ENCODE data around the gene CBLC. TPM values are rescaled to one million over a fixed set of nuclear protein-coding genes. Genes with fewer than 3 reads are reported as not detected.

Gene CBLC
- polyA plus RNA-seq, 1 donor = 49.5 TPM

GRCh38 chr19:44745887-44746600 is 31.6 kb upstream of the CBLC start:
- DNase-seq = no peak
- Histone ChIP-seq H3K4me1 (ENCODE audit: control insufficient read depth, insufficient read depth, low read length) (peaks cover 73% of the 10 kb centered on the region), H3K9me3 (ENCODE audit: control insufficient read depth, low read depth, low read length) (no peaks in the 10 kb centered on the region), H3K36me3 (ENCODE audit: control insufficient read depth, insufficient read depth, low read length) (peaks cover 10% of the 10 kb centered on the region), H3K27me3 (ENCODE audit: control insufficient read depth, insufficient read depth, low read length) (no peaks in the 10 kb centered on the region), H3K27ac (ENCODE audit: low read length) (peak overlapping the region; percentile 99), H3K4me3 (ENCODE audit: low read length) (no peak overlapping the region)
- WGBS (ENCODE audit: insufficient coverage, low lambda C conversion rate) = 87% methylated on average over 3 of the region's 4 CpGs

DNA sequence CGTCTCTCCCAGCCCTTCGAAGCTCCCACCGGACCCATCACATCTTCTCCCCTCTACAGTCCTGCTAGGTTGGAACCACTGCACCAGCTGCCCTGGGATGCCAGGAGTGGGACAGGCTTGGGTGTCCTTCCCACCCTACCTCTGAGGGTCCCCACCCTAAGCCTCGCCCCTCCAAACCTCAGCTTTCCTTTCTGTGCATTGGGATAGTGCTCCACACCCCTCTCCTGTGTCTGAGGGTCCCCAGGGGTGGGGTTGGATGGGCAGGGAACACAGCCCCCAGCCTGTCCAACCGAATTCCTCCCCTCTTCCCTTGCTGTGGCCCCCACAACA is 31.1 kb upstream of the CBLC start:
- peak overlapping the region; percentile 99 for H3K27ac ChIP-seq (ENCODE audit: low read length)
- no peaks in the 10 kb centered on the region for H3K27me3 ChIP-seq (ENCODE audit: control insufficient read depth, insufficient read depth, low read length)
- H3K9me3 ChIP-seq (ENCODE audit: control insufficient read depth, low read depth, low read length) = no peaks in the 10 kb centered on the region
- peaks cover 73% of the 10 kb centered on the region for H3K4me1 ChIP-seq (ENCODE audit: control insufficient read depth, insufficient read depth, low read length)
- H3K36me3 ChIP-seq (ENCODE audit: control insufficient read depth, insufficient read depth, low read length) = peaks cover 15% of the 10 kb centered on the region
- no peak for DNase-seq
- no peak overlapping the region for H3K4me3 ChIP-seq (ENCODE audit: low read length)
- no CpG with 5 or more reads among the region's 5 CpGs for WGBS (ENCODE audit: insufficient coverage, low lambda C conversion rate)

GRCh38 chr19:44746946-44747738 is 30.5 kb upstream of the CBLC start:
- H3K9me3 ChIP-seq (ENCODE audit: control insufficient read depth, low read depth, low read length) = no peaks in the 10 kb centered on the region
- H3K4me3 ChIP-seq (ENCODE audit: low read length) = peak overlapping the region; percentile 49
- DNase-seq = peak; percentile 97 to 99
- peaks cover 17% of the 10 kb centered on the region for H3K36me3 ChIP-seq (ENCODE audit: control insufficient read depth, insufficient read depth, low read length)
- H3K27me3 ChIP-seq (ENCODE audit: control insufficient read depth, insufficient read depth, low read length) = no peaks in the 10 kb centered on the region
- peak overlapping the region; percentile 99 for H3K27ac ChIP-seq (ENCODE audit: low read length)
- WGBS (ENCODE audit: insufficient coverage, low lambda C conversion rate) = no CpG with 5 or more reads among the region's 34 CpGs
- H3K4me1 ChIP-seq (ENCODE audit: control insufficient read depth, insufficient read depth, low read length) = peaks cover 71% of the 10 kb centered on the region

- Histone ChIP-seq H3K36me3 (ENCODE audit: control insufficient read depth, insufficient read depth, low read length) (peaks cover 25% of the 10 kb centered on the region), H3K27ac (ENCODE audit: low read length) (peak overlapping the region; percentile 99), H3K27me3 (ENCODE audit: control insufficient read depth, insufficient read depth, low read length) (no peaks in the 10 kb centered on the region), H3K4me3 (ENCODE audit: low read length) (peak overlapping the region; percentile 49), H3K4me1 (ENCODE audit: control insufficient read depth, insufficient read depth, low read length) (peaks cover 70% of the 10 kb centered on the region), H3K9me3 (ENCODE audit: control insufficient read depth, low read depth, low read length) (no peaks in the 10 kb centered on the region)
- peak in 1 of 2 donors; percentile 82 for DNase-seq
- 0% methylated on average over 1 of the region's 26 CpGs for WGBS (ENCODE audit: insufficient coverage, low lambda C conversion rate)
Observed at GRCh38 chr19:44747739-44748425, 29.8 kb upstream of the CBLC start.

DNA sequence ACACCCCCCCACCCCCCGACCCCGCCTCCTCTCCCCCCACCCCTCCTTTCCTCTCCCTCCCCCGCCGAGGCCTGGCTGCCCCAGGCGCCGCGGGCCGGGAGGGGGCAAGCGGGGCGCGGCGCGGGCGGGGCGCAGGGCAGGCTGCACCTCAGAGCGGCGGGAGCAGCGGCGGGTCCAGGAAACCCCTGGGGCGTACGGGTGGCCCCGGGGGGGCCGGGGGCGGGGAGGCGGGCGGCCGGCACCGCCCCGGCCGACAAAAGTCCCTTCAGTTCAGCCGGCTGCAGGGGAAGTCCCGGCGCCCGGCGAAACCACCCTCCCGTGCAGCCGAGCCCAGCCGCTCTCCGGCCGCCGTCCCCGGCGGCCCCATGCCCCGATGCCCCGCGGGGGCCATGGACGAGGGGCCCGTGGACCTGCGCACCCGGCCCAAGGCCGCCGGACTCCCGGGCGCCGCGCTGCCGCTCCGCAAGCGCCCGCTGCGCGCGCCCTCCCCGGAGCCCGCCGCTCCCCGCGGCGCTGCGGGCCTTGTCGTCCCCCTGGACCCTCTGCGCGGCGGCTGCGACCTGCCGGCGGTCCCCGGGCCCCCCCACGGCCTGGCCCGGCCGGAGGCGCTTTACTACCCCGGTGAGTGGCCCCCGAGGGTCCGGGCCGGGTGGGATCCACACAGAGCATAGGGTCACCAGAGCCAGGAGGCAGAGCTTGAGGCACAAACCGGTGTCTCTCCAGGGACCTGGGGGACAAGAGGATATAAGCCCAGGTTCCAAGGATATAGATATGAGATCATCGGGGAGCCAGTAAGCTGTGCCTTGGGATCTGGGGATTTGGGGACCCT is 29.1 kb upstream of the CBLC start, which contains the start of gene BCL3:
Gene BCL3, plus strand, starts transcription at position 283 of the 829 bp plus-strand sequence. Its CDS starts 83 bp downstream, at position 366.
- Histone ChIP-seq H3K27me3 (ENCODE audit: control insufficient read depth, insufficient read depth, low read length) (no peaks in the 10 kb centered on the region), H3K27ac (ENCODE audit: low read length) (peak within 1 kb of the TSS; percentile 99), H3K36me3 (ENCODE audit: control insufficient read depth, insufficient read depth, low read length) (peaks cover 26% of the 10 kb centered on the region), H3K4me3 (ENCODE audit: low read length) (peak within 1 kb of the TSS; percentile 69), H3K4me1 (ENCODE audit: control insufficient read depth, insufficient read depth, low read length) (peaks cover 67% of the 10 kb centered on the region), H3K9me3 (ENCODE audit: control insufficient read depth, low read depth, low read length) (no peaks in the 10 kb centered on the region)
- peak; percentile 76 to 93 for DNase-seq
- WGBS (ENCODE audit: insufficient coverage, low lambda C conversion rate) = no CpG with 5 or more reads among the region's 88 CpGs

- H3K27ac ChIP-seq (ENCODE audit: low read length) = peak overlapping the region; percentile 90
- no peak for DNase-seq
- no peaks in the 10 kb centered on the region for H3K27me3 ChIP-seq (ENCODE audit: control insufficient read depth, insufficient read depth, low read length)
- peak overlapping the region; percentile 69 for H3K4me3 ChIP-seq (ENCODE audit: low read length)
- H3K4me1 ChIP-seq (ENCODE audit: control insufficient read depth, insufficient read depth, low read length) = peaks cover 68% of the 10 kb centered on the region
- no peaks in the 10 kb centered on the region for H3K9me3 ChIP-seq (ENCODE audit: control insufficient read depth, low read depth, low read length)
- no CpG with 5 or more reads among the region's 1 CpG for WGBS (ENCODE audit: insufficient coverage, low lambda C conversion rate)
- peaks cover 26% of the 10 kb centered on the region for H3K36me3 ChIP-seq (ENCODE audit: control insufficient read depth, insufficient read depth, low read length)
Observed at GRCh38 chr19:44749292-44749691, 28.4 kb upstream of the CBLC start.

DNA sequence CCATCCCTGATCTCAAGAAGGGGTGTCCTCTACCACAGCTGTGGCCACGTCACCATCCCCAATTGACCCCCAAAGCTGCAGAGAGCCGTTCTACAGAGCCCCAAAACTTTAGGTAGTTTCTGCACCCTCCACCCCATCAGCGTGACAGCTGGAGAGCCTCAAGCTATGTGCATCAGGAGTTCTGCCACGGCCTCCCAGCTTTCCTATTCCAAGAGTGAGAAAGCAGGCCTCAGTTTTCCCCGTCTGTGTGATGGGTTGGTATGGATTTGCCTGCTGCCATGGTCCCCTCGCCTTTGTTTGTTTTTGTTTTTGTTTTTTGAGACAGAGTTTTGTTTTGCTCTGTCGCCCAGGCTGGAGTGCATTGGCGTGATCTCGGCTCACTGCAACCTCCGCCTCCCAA is 27.7 kb upstream of the CBLC start:
- no peaks in the 10 kb centered on the region for H3K9me3 ChIP-seq (ENCODE audit: control insufficient read depth, low read depth, low read length)
- H3K36me3 ChIP-seq (ENCODE audit: control insufficient read depth, insufficient read depth, low read length) = peaks cover 27% of the 10 kb centered on the region
- H3K27ac ChIP-seq (ENCODE audit: low read length) = peak overlapping the region; percentile 90
- H3K4me3 ChIP-seq (ENCODE audit: low read length) = peak overlapping the region; percentile 69
- no CpG with 5 or more reads among the region's 10 CpGs for WGBS (ENCODE audit: insufficient coverage, low lambda C conversion rate)
- H3K4me1 ChIP-seq (ENCODE audit: control insufficient read depth, insufficient read depth, low read length) = peaks cover 67% of the 10 kb centered on the region
- no peak for DNase-seq
- no peaks in the 10 kb centered on the region for H3K27me3 ChIP-seq (ENCODE audit: control insufficient read depth, insufficient read depth, low read length)

DNA sequence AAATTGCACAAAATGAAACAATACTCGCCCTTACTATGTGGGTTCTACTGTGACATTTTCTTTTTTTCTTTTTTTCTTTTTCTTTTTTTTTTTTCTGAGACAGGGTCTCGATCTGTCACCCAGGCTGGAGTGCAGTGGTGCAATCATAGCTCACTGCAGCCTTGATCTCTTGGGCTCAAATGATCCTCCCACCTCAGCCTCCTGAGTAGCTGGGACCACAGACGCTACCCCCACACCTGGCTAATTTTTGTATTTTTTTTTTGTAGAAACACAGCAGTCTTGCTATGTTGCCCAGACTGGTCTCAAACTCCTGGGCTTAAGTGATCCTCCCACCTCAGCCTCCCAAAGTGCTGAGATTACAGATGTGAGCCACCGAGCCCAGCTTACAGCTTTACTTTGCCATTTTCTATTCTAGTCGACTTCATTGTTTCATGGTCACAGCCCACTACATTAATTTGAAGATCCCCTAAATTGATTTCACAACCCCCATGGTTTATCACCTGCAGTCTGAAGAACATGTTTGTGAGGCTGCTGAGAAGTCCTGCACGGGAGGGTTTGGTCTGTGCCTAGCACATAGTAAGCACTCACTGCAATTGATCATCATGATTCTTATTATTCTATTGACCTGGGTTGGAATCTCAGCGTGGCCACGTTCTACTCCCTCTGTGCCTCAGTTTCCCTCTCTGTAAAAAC is 25.4 kb upstream of the CBLC start:
- no peaks in the 10 kb centered on the region for H3K9me3 ChIP-seq (ENCODE audit: control insufficient read depth, low read depth, low read length)
- H3K4me1 ChIP-seq (ENCODE audit: control insufficient read depth, insufficient read depth, low read length) = peaks cover 65% of the 10 kb centered on the region
- no peak overlapping the region for H3K27ac ChIP-seq (ENCODE audit: low read length)
- no peak for DNase-seq
- no peak overlapping the region for H3K4me3 ChIP-seq (ENCODE audit: low read length)
- H3K36me3 ChIP-seq (ENCODE audit: control insufficient read depth, insufficient read depth, low read length) = peaks cover 48% of the 10 kb centered on the region
- WGBS (ENCODE audit: insufficient coverage, low lambda C conversion rate) = 100% methylated on average over 1 of the region's 8 CpGs
- H3K27me3 ChIP-seq (ENCODE audit: control insufficient read depth, insufficient read depth, low read length) = no peaks in the 10 kb centered on the region

DNA sequence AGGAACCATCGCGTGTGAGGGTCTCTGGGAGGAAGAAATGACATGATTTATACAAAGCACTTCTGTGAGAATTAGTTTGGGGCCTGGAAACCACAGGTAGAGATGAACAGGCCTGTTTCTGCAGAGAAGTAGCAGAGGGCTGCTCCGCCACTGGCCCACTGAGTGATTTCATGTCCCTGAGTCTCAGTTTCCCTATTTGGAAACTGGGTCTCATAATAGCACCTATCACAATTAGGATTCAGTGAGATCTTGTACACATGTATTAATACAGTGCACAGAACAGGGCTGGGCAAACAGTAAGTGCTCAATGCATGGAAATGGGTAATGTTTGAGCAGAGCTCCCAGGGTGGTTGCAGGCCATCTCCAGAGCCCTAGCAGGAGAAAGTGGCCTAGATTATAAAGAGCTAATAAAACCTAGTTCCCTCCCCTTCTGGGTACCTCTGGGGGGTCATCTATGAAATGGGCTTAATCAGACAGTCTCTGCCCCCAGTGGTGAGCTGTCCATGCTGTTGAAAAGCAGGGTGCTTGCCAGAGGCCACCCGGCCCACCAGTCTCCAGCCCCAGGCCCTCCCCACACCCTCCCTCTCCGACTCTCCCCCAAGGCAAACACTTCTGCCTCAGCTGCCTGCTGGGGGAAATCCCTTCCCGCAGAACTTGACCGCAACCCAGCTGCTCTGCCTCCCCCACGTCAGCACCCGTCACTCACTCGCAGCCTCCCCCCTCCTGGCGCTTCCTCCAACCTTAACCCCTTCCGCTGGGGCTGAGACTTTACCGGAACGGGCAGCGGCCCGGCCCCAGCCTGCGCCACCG is 24.7 kb upstream of the CBLC start:
- peak; percentile 90 to 94 for DNase-seq
- no peaks in the 10 kb centered on the region for H3K27me3 ChIP-seq (ENCODE audit: control insufficient read depth, insufficient read depth, low read length)
- peak overlapping the region; percentile 36 for H3K4me3 ChIP-seq (ENCODE audit: low read length)
- H3K9me3 ChIP-seq (ENCODE audit: control insufficient read depth, low read depth, low read length) = no peaks in the 10 kb centered on the region
- peaks cover 55% of the 10 kb centered on the region for H3K36me3 ChIP-seq (ENCODE audit: control insufficient read depth, insufficient read depth, low read length)
- no CpG with 5 or more reads among the region's 18 CpGs for WGBS (ENCODE audit: insufficient coverage, low lambda C conversion rate)
- H3K27ac ChIP-seq (ENCODE audit: low read length) = peak overlapping the region; percentile 86
- H3K4me1 ChIP-seq (ENCODE audit: control insufficient read depth, insufficient read depth, low read length) = peaks cover 66% of the 10 kb centered on the region

All from large intestine (tissue), 3 donors.